Uterus (tissue), 4 donors: ENCODE measurements around the gene SART1. TPM values are rescaled to one million over a fixed set of nuclear protein-coding genes. Genes with fewer than 3 reads are reported as not detected.

Experiments
- DNase-seq, 2 donors: peaks; one replicate each; pipeline ENCODE4 v3.0.0-alpha.2; 2019 to 2020
- H3K27ac ChIP-seq, 2 donors: fragments of 200-600 bp; sonication (generic); 1 replicate in 1 of 2; 2 replicates in 1 of 2; pipeline ENCODE4 v1.5.1; 2016 to 2018
- H3K27me3 ChIP-seq, 2 donors: fragments of 200-600 bp; sonication (generic); one replicate each; pipeline ENCODE4 v1.5.1; 2018 to 2019; ENCODE audit warnings: control low read depth in 1 of 2
- H3K36me3 ChIP-seq, 2 donors: fragments of 200-600 bp; sonication (generic); one replicate each; pipeline ENCODE4 v1.5.1; 2019; ENCODE audit warnings: control low read depth in 1 of 2
- H3K4me1 ChIP-seq, 2 donors: fragments of 200-600 bp; sonication (generic); one replicate each; pipeline ENCODE4 v1.5.1; 2018 to 2019; ENCODE audit warnings: control low read depth in 1 of 2
- H3K4me3 ChIP-seq, 2 donors: fragments of 200-600 bp; sonication (generic); 1 replicate in 1 of 2; 2 replicates in 1 of 2; pipeline ENCODE4 v1.5.1; 2018 to 2019; ENCODE audit warnings: mild to moderate bottlenecking in 1 of 2
- H3K9me3 ChIP-seq, 2 donors: fragments of 200-600 bp; sonication (generic); one replicate each; pipeline ENCODE4 v1.5.1; 2019; ENCODE audit warnings: control low read depth in 1 of 2
- POLR2A ChIP-seq, 2 donors: fragments of 450-650 bp; IDR thresholded peaks; one replicate each; pipeline ENCODE4 v1.6.1; 2016; ENCODE audit warnings: antibody characterized with exemption in 2 of 2, mild to moderate bottlenecking in 1 of 2, moderate library complexity in 1 of 2
- intact Hi-C: fragments of 100-400 bp; cut with DNase I; formaldehyde crosslinking; loops from one replicate; pipeline ENCODE4 v1.15.1; 2023; ENCODE audit warnings: low total_unique reads
- total RNA-seq, 4 donors: library from RNA; depleted of rRNA in 3 of 4; stranded (reverse); fragments of >200 nt in 3 of 4; gene quantifications; one replicate each; pipeline versions ENCODE4 v1.1.0 to v1.2.4, GENCODE V29; 2014 to 2023
- TF ChIP-seq, protein P1 (sequence below), 4 experiments: fragments of 200-600 bp in 2 of 4; fragments of 450-650 bp in 2 of 4; sonication (generic) in 2 of 4; IDR thresholded peaks; one replicate each; pipeline ENCODE4 v1.5.1; 2016 to 2019; ENCODE audit warnings: antibody characterized with exemption in 4 of 4, mild to moderate bottlenecking in 2 of 4, moderate library complexity in 1 of 4
- donor health status: DM: yes; HTN: yes; CAD: no.

The SART1 gene
- total RNA-seq, 4 donors from 2014 or later: 10.3 to 77.9 (median 30.5) TPM

DNA sequence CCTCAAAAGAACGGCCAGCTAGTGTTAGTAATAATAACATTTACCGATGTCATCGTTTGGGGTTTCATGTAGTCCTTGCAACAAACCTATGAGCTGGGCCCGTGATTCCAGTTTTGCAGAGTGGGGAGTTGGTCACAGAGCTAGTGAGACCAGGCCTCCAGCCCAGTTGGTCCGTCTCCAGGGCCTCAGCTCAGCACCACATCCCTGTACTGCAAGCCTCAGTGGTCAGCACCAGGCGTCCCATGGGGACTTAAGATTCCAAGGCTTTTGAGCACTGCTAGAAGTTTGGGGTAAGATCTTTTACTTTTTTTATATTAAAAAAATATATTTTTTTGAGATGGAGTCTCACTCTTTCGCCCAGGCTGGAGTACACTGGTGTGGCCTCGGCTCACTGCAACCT is 17.3 kb upstream of the SART1 start:
- H3K27me3 ChIP-seq: no peaks in the 10 kb centered on the region
- no peak for TF ChIP-seq POLR2A (IDR thresholded peaks at IDR 0.05)
- TF ChIP-seq, protein P1, sequence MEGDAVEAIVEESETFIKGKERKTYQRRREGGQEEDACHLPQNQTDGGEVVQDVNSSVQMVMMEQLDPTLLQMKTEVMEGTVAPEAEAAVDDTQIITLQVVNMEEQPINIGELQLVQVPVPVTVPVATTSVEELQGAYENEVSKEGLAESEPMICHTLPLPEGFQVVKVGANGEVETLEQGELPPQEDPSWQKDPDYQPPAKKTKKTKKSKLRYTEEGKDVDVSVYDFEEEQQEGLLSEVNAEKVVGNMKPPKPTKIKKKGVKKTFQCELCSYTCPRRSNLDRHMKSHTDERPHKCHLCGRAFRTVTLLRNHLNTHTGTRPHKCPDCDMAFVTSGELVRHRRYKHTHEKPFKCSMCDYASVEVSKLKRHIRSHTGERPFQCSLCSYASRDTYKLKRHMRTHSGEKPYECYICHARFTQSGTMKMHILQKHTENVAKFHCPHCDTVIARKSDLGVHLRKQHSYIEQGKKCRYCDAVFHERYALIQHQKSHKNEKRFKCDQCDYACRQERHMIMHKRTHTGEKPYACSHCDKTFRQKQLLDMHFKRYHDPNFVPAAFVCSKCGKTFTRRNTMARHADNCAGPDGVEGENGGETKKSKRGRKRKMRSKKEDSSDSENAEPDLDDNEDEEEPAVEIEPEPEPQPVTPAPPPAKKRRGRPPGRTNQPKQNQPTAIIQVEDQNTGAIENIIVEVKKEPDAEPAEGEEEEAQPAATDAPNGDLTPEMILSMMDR (IDR thresholded peaks at IDR 0.05): no peak
- no peak overlapping the region for H3K4me3 ChIP-seq
- no peak overlapping the region for H3K27ac ChIP-seq
- no peaks in the 10 kb centered on the region for H3K4me1 ChIP-seq
- intact Hi-C loops: no loop called here
- H3K9me3 ChIP-seq: no peaks in the 10 kb centered on the region
- DNase-seq: no peak
- no peaks in the 10 kb centered on the region for H3K36me3 ChIP-seq

DNA sequence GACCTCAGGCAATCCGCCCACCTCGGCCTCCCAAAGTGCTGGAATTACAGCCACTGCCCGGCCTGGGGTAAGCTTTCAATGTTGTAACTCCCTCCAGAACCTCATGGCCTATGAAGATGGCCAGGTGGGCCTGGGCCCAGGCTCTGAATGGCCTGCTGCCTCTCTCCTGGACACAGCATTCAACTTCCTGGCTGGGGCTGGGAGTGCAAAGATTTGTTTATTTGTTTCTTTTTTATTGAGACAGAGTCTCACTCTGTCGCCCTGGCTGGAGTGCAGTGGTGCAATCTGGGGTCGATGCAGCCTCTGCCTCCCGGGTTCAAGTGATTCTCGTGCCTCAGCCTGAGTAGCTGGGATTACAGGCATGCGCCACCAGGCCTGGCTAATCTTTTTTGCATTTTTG is 16.8 kb upstream of the SART1 start:
- no peaks in the 10 kb centered on the region for H3K9me3 ChIP-seq
- TF ChIP-seq POLR2A (IDR thresholded peaks at IDR 0.05): no peak
- TF ChIP-seq, protein P1 (IDR thresholded peaks at IDR 0.05): no peak
- DNase-seq: no peak
- H3K36me3 ChIP-seq: no peaks in the 10 kb centered on the region
- no peaks in the 10 kb centered on the region for H3K27me3 ChIP-seq
- no peaks in the 10 kb centered on the region for H3K4me1 ChIP-seq
- H3K27ac ChIP-seq: no peak overlapping the region
- H3K4me3 ChIP-seq: no peak overlapping the region
- intact Hi-C loops: no loop called here

DNA sequence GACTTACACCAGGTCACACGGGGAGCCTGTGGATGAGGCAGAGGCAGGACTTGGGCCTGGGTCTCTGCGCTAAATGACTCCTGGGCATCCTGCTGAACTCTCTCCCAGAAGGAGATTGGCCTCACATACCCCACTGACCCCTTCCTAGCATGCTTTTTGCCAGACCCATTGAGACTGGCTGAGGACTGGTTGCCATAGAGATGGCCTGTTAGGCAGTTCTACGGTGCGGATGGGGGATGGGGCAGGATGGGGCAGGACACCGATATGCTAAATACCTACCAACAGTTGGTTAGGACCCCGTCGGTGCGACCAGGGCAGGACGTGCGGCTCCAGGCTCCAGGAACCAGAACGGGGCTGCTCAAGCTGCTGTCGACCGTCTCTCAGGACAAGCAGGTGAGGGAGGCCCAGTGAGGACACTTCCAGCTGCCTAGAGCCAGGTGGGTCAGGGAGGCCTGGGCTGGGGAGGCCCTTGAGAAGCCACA is 16.1 kb upstream of the SART1 start, which contains the start of gene TSGA10IP:
TSGA10IP (plus strand) TSS at position 51 of the 482 bp plus-strand sequence; CDS start at position 247, 196 bp downstream.
- Histone ChIP-seq H3K36me3 (no peaks in the 10 kb centered on the region), H3K9me3 (no peaks in the 10 kb centered on the region), H3K4me1 (no peaks in the 10 kb centered on the region), H3K27ac (no peak within 1 kb of the TSS), H3K4me3 (no peak within 1 kb of the TSS), H3K27me3 (no peaks in the 10 kb centered on the region)
- intact Hi-C loops: no loop called here
- TF ChIP-seq, protein P1 (IDR thresholded peaks at IDR 0.05): no peak
- TF ChIP-seq POLR2A (IDR thresholded peaks at IDR 0.05): no peak
- no peak for DNase-seq

DNA sequence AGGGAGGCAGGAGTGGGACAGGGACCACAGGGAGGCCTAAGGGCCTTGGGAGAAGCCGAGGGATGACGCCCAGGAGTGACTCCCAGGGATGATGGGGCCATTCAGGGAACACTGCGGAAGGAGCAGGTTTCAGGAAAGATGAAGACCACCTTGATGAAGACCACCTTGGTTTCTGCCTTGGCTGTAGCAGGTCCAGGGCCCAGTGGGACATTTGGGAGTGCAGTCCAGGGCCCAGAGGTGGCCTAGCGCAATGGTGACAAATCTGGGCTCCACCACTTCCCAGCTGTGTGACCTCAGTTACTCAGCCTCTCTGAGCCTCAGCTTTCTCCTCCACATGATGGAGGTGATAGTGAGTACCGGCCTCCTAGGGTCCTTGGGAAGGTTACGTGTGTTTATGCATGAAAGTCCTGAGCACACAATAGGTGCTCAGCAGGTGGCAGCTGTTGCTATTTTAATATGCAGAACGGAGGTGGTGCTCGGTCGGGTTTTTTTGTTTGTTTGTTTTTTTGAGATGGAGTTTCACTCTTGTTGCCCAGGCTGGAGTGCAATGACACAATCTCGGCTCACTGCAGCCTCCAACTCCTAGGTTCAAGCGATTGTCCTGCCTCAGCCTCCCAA is 15.5 kb upstream of the SART1 start:
- no peaks in the 10 kb centered on the region for H3K9me3 ChIP-seq
- H3K36me3 ChIP-seq: no peaks in the 10 kb centered on the region
- intact Hi-C loops: no loop called here
- no peak overlapping the region for H3K4me3 ChIP-seq
- TF ChIP-seq, protein P1 (IDR thresholded peaks at IDR 0.05): no peak
- TF ChIP-seq POLR2A (IDR thresholded peaks at IDR 0.05): no peak
- DNase-seq: no peak
- H3K4me1 ChIP-seq: no peaks in the 10 kb centered on the region
- no peaks in the 10 kb centered on the region for H3K27me3 ChIP-seq
- no peak overlapping the region for H3K27ac ChIP-seq

DNA sequence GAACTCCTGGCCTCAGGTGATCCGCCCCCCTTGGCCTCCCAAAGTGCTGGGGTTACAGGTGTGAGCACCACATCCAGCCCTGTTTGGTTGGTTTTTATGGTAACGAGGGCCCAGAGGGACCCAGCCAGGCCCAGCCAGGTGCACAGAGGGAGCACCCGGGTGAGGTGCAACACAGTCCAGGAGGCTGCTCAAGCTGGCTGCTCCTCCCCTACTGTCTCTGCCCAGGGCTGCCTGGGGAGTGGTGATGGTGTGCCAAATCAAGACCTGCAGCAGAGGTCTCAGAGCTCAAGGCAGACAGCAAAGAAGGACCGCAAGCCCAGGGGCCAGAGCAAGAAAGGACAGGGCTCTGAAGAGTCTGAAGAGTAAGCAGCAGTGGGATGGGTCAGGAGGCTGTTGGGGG is 14.9 kb upstream of the SART1 start:
- Histone ChIP-seq H3K27ac (no peak overlapping the region), H3K4me1 (no peaks in the 10 kb centered on the region), H3K9me3 (no peaks in the 10 kb centered on the region), H3K27me3 (no peaks in the 10 kb centered on the region), H3K4me3 (no peak overlapping the region), H3K36me3 (no peaks in the 10 kb centered on the region)
- DNase-seq: no peak
- intact Hi-C loops: no loop called here
- TF ChIP-seq, protein P1 (IDR thresholded peaks at IDR 0.05): no peak
- TF ChIP-seq POLR2A (IDR thresholded peaks at IDR 0.05): no peak
